K562 (cell line): Measurements from ENCODE around the gene ABCB6. TPM values are rescaled to one million over a fixed set of nuclear protein-coding genes. Genes with fewer than 3 reads are reported as not detected.

Experiments
- ARNT ChIP-seq, 2 experiments: fragments of 450-650 bp; IDR thresholded peaks; 2 replicates each; pipeline ENCODE4 v1.6.1; 2016; ENCODE audit warnings: mild to moderate bottlenecking in 1 of 2
- CAMTA2 ChIP-seq: fragments of 250-450 bp; sonication (Bioruptor Pico); conservative IDR thresholded peaks from 2 replicates; pipeline ENCODE4 v1.5.1; 2022
- ELK3 ChIP-seq: fragments of 450-650 bp; formaldehyde crosslinking; IDR thresholded peaks from 2 replicates; pipeline ENCODE4 v1.4.0; 2020; ENCODE audit warnings: mild to moderate bottlenecking
- FOXP4 ChIP-seq: sonication (generic); formaldehyde crosslinking; IDR thresholded peaks from 2 replicates; pipeline ENCODE4 v1.8.0; 2022; ENCODE audit warnings: mild to moderate bottlenecking, missing genetic modification reagents, borderline replicate concordance
- NCOA1 ChIP-seq: fragments of 450-650 bp; IDR thresholded peaks from 2 replicates; pipeline ENCODE4 v1.6.1; 2016; ENCODE audit warnings: low read depth
- RERE ChIP-seq: sonication (generic); formaldehyde crosslinking; IDR thresholded peaks from 2 replicates; pipeline ENCODE4 v1.8.0; 2023; ENCODE audit warnings: missing genetic modification reagents, mild to moderate bottlenecking, borderline replicate concordance
- TAF7 ChIP-seq: fragments of 450-650 bp; IDR thresholded peaks from 2 replicates; pipeline ENCODE4 v1.6.1; 2016; ENCODE audit warnings: missing genetic modification characterization, missing compliant biosample characterization
- ZKSCAN3 ChIP-seq: fragments of 250-450 bp; sonication (Bioruptor Pico); IDR thresholded peaks from 2 replicates; pipeline ENCODE4 v1.4.0; 2020
- ZNF77 ChIP-seq: fragments of 250-450 bp; sonication (Bioruptor Pico); IDR thresholded peaks from 2 replicates; pipeline ENCODE4 v1.5.0; 2020
- ZNF778 ChIP-seq: fragments of 450-650 bp; formaldehyde crosslinking; IDR thresholded peaks from 2 replicates; pipeline ENCODE4 v1.4.0; 2020; ENCODE audit warnings: mild to moderate bottlenecking, moderate library complexity
- polyA plus RNA-seq, 8 experiments: library from polyadenylated mRNA; depleted of rRNA in 4 of 8; stranded (reverse) in 5 of 8; unstranded in 3 of 8; fragments of >200 nt; fragmentation: Nextera tagmentation in 2 of 8; fragmentation: Illumina TruSeq in 1 of 8; extraction: Ambion mirVana in 2 of 8; extraction: Trizol in 1 of 8; gene quantifications; 2 replicates each; pipeline versions ENCODE4 v1.2.1 to v1.2.3, GENCODE V29; 2011 to 2014; ENCODE audit warnings: inconsistent platforms in 1 of 8, missing spikeins in 1 of 8
- total RNA-seq, 7 experiments: library from RNA; depleted of rRNA in 6 of 7; stranded (reverse); fragments of >200 nt in 6 of 7; fragmentation: Illumina TruSeq in 2 of 7; extraction: Trizol in 2 of 7; gene quantifications; 2 replicates each; pipeline versions ENCODE4 v1.2.1 to v1.2.3, GENCODE V29; 2011 to 2021; ENCODE audit warnings: low replicate concordance in 1 of 7
- TF ChIP-seq, protein P1 (sequence below): fragments of 250-450 bp; sonication (Bioruptor Pico); IDR thresholded peaks from 2 replicates; pipeline ENCODE4 v1.8.0; 2022; ENCODE audit warnings: moderate library complexity, mild to moderate bottlenecking, inconsistent platforms
- TF ChIP-seq, protein P2 (sequence below): sonication (generic); formaldehyde crosslinking; IDR thresholded peaks from 2 replicates; pipeline ENCODE4 v1.8.0; 2022; ENCODE audit warnings: missing genetic modification reagents, mild to moderate bottlenecking, borderline replicate concordance
- TF ChIP-seq, protein P3 (sequence below): sonication (generic); formaldehyde crosslinking; IDR thresholded peaks from 2 replicates; pipeline ENCODE4 v1.8.0; 2022; ENCODE audit warnings: missing genetic modification reagents, mild to moderate bottlenecking, moderate library complexity, borderline replicate concordance

Gene ABCB6
- total and polyA plus RNA-seq, 9 of the 15 experiments (the other 6 are each of a cell fraction or from before 2014, with no cell fraction given) = 3.7 to 29.8 (median 16.8) TPM

- no peak for TF ChIP-seq FOXP4
- no peak for TF ChIP-seq ZKSCAN3
- TF ChIP-seq, protein P1, sequence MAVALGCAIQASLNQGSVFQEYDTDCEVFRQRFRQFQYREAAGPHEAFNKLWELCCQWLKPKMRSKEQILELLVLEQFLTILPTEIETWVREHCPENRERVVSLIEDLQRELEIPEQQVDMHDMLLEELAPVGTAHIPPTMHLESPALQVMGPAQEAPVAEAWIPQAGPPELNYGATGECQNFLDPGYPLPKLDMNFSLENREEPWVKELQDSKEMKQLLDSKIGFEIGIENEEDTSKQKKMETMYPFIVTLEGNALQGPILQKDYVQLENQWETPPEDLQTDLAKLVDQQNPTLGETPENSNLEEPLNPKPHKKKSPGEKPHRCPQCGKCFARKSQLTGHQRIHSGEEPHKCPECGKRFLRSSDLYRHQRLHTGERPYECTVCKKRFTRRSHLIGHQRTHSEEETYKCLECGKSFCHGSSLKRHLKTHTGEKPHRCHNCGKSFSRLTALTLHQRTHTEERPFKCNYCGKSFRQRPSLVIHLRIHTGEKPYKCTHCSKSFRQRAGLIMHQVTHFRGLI = no peak
- TF ChIP-seq CAMTA2 (CRISPR knock-in tag) = no peak
- TF ChIP-seq ZNF778 = no peak
- TF ChIP-seq NCOA1 = no peak
- TF ChIP-seq, protein P2, sequence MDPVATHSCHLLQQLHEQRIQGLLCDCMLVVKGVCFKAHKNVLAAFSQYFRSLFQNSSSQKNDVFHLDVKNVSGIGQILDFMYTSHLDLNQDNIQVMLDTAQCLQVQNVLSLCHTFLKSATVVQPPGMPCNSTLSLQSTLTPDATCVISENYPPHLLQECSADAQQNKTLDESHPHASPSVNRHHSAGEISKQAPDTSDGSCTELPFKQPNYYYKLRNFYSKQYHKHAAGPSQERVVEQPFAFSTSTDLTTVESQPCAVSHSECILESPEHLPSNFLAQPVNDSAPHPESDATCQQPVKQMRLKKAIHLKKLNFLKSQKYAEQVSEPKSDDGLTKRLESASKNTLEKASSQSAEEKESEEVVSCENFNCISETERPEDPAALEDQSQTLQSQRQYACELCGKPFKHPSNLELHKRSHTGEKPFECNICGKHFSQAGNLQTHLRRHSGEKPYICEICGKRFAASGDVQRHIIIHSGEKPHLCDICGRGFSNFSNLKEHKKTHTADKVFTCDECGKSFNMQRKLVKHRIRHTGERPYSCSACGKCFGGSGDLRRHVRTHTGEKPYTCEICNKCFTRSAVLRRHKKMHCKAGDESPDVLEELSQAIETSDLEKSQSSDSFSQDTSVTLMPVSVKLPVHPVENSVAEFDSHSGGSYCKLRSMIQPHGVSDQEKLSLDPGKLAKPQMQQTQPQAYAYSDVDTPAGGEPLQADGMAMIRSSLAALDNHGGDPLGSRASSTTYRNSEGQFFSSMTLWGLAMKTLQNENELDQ (CRISPR knock-in tag) = no peak
- TF ChIP-seq TAF7 (tag) = no peak
- no peak for TF ChIP-seq ZNF77
- TF ChIP-seq, protein P3, sequence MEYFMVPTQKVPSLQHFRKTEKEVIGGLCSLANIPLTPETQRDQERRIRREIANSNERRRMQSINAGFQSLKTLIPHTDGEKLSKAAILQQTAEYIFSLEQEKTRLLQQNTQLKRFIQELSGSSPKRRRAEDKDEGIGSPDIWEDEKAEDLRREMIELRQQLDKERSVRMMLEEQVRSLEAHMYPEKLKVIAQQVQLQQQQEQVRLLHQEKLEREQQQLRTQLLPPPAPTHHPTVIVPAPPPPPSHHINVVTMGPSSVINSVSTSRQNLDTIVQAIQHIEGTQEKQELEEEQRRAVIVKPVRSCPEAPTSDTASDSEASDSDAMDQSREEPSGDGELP (CRISPR knock-in tag) = peak; percentile 19; the same call in 1 of the 2 replicates
- no peak for TF ChIP-seq ARNT (IDR thresholded peaks at IDR 0.05)
- TF ChIP-seq RERE = no peak
- TF ChIP-seq ELK3 (CRISPR knock-in tag) = no peak
Observed at GRCh38 chr2:219177552-219178376, 41.0 kb downstream of the ABCB6 start, which contains the start of gene RETREG2 (continued).
